ENCODE measurements around the gene THSD1.
"Not testable (repeated sequence)": the region's sequence is repeated elsewhere in the genome, so short reads cannot be mapped to it uniquely, and the experiment has no call there.

Gene THSD1

GRCh38 chr13:52411629-52412028, 5.7 kb upstream of the THSD1 start:
- no peak for DNase-seq (ENCODE audit: low read depth, low spot score)

GRCh38 chr13:52408071-52408658, 2.2 kb upstream of the THSD1 start:
- DNase-seq (ENCODE audit: low read depth, low spot score) = not testable (repeated sequence)

DNA sequence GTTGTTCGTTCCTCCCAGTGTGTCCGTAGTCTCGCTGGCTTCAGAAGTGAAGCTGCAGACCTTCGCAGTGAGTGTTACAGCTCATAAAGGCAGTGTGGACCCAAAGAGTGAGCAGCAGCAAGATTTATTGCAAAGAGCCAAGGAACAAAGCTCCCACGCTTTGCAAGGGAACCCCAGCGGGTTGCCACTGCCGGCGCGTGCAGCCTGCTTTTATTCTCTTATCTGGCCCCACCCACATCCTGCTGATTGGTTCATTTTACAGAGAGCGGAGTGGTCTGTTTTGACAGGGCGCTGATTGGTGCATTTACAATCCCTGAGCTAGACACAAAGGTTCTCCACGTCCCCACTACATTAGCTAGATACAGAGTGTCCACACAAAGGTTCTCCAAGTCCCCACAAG, 1.5 kb upstream of the THSD1 start:
- DNase-seq (ENCODE audit: low read depth, low spot score) = not testable (repeated sequence)

- no peak for DNase-seq (ENCODE audit: low read depth, low spot score)
Measured at GRCh38 chr13:52406629-52407028, 657 bp upstream of the THSD1 start.

DNA sequence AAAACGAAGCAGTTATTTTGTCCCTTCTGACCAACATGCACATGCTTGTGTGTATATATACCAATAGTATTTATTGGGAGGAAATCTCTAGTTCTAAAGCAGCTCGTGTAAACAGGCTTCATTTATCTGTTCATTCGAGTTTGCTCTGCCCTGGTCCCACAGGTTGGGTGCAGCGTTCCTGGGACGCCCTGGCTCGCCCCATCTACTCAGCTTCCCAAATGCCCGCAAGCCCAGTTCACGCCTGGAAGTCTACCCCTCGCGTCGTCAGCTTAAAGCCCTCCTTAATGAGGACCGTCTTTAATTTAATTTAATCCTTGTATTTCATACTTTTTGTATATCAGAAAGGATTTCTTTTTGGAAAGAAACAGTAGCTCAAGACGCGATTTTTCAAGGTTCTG, 604 bp downstream of the THSD1 start:
- DNase-seq (ENCODE audit: low read depth, low spot score) = no peak

GRCh38 chr13:52399708-52400107, 6.3 kb downstream of the THSD1 start:
- no peak for DNase-seq (ENCODE audit: low read depth, low spot score)

GRCh38 chr13:52399046-52399445, 6.9 kb downstream of the THSD1 start:
- no peak for DNase-seq (ENCODE audit: low read depth, low spot score)

DNA sequence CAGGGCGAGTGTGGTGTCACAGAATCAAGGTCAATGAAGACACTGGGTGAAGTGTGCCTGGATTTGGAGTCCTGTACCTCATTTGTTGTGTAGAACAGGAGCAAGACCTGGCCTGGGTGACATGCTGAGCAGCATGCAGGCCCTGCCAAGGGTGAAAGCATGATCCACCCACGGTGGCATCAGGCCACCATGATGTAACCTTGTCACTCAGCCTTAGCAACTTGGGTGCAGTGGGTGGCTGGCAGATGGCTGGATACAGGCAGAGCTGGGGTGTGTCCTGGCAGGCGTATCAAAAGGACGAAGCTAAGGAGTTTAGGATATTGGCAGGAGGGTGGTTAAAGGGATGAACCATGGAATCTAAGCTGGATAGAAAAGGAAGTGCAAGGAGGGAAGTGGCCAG, 10.3 kb downstream of the THSD1 start:
- no peak for DNase-seq (ENCODE audit: low read depth, low spot score)

DNA sequence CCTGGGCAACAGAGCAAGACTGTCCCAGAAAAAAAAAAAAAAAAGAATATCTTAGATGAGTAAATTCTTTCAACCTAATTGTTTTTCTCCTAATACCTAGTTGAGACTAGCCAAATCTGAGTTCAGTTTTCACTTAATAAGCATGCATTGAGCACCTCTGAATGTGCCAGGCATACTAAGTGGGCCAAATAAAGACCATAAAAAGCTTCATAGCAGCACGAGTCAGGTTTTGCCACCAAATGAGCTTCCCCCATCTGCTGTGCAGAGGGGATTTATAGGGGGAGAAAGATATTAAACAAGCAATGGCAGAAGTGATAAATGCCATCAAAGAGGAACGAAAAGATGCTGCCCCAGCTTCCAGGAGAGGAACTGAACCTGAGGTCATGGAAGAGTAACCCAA, 11.4 kb downstream of the THSD1 start:
- DNase-seq (ENCODE audit: low read depth, low spot score) = no peak

GRCh38 chr13:52393572-52394357, 12.2 kb downstream of the THSD1 start:
- DNase-seq (ENCODE audit: low read depth, low spot score) = no peak

DNA sequence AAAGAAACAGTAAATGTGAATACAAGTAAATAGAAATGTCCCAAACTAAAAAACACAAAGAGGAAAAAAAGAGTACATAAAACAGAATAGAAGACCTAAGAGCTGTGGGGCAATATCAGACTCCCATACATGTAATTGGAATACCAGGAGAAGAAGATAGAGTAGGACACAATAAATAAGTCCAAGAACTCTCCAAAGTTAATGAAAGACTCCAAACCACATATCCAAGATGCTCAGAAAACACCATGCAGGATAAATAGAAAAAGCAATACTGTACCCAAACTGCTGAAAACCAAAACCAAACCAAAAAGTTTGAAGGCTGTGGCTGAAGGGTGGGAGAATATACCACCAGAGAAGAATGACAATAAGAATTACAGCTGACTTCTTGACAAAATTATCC, 18.3 kb downstream of the THSD1 start:
- DNase-seq (ENCODE audit: low read depth, low spot score) = no peak

DNA sequence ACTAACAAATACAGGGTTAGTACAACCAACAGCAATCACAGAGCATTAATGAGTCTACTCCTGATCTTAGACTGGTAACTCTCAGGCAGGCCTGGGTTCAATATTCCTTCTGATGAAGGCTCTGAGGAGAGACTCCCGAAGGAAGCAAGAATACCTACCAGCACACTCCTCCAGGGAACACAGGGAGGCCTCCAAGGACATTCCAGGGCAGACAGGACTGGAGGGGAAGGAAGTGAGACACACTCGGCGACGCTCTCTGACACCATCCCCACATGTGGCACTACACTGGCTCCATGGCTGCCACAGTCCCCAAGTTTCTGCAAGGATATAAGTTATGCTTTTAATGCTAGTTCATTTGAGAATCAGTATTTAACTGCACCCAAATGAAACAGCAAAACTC, 20.1 kb downstream of the THSD1 start:
- DNase-seq (ENCODE audit: low read depth, low spot score) = no peak

DNA sequence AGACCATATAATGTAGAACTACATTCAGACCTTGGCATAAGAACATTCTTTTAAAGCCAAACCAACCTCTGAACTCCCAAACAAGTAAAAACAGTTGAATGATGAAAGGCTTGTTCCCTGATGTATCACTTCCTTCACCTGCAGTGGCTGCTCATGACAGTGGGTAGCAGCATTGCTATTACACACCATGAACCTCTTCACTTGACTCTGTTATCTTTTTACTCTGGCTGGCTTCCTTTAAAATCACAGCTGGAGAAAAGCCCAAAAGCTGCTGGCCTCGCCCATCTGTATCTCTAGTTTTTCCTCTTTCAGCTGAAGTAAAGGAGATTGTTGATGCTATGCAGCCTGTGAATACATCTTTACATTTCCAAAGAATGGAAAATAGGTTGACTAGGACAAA, 22.6 kb downstream of the THSD1 start:
- DNase-seq (ENCODE audit: low read depth, low spot score) = no peak

- DNase-seq (ENCODE audit: low read depth, low spot score) = no peak
Measured at GRCh38 chr13:52378312-52378711, 27.7 kb downstream of the THSD1 start.

DNA sequence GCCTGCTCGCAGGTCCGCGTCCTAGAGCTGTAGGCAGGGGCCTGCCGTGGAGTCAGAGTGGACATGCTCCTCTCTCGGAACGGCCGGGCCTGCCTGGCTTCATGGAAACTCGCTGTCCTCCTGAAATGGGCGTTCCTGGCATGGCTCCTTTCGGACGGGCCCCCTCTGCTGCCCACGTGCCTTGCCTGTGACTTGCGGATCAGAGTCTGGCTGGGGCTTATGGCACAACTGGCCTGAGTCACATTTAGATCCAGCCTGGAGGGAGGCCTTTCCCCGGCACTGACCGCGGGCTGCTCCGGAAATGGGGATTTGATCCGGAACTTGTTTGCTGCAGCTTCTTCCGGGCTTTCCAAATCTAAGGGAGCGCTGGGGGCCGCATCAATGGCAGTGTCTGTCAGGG, 28.1 kb downstream of the THSD1 start:
- DNase-seq (ENCODE audit: low read depth, low spot score) = no peak

DNA sequence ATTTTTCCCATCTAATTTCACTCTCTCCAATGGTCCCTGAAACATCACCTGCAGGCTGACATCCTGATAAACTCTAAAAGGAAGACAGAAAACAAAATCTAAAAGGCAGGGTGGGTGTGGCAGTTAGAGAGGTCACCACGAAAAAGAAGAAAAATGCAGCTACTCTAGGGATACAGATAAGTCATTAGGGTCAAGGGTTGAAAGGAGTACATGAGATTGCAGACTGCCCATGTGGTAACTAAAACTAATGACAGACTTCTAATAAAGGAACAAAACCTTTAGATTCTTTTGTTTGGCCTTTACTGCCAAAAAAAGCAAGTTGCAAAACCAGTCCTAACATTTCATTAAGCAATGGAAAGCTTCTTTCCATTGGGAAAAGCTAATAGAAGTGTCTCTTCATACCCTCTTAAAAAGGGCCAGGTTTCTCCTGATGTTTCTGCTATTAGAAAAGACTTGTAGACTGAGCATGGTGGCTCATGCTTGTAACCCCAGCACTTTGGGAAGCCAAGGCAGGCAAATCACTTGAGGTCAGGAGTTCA, 31.0 kb downstream of the THSD1 start:
- DNase-seq (ENCODE audit: low read depth, low spot score) = no peak

- no peak for DNase-seq (ENCODE audit: low read depth, low spot score)
Measured at GRCh38 chr13:52374389-52374788, 31.6 kb downstream of the THSD1 start.

GRCh38 chr13:52373277-52373676, 32.7 kb downstream of the THSD1 start:
- DNase-seq (ENCODE audit: low read depth, low spot score) = not testable (repeated sequence)

- DNase-seq (ENCODE audit: low read depth, low spot score) = no peak
Measured at GRCh38 chr13:52371736-52372247, 34.2 kb downstream of the THSD1 start.

DNA sequence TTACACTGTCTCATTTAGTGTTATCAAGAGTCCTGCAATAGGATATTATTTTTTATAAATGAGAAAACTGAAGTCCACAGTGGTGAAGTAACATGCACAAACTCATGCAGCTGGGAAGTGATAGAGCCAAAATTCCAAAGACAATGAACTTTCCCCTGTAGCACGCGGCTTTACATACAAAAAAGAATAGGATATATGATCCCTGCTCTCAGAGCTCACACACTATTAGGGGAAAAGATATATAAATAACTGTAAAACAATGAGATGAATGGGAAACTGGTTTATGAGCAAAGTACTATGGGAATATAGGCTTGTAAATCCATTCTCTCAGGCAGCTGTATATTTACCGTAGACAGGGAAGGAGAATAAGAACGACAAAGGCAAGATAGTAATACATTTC, 39.7 kb downstream of the THSD1 start:
- DNase-seq (ENCODE audit: low read depth, low spot score) = no peak

GRCh38 chr13:52362169-52362887, 43.6 kb downstream of the THSD1 start:
- not testable (repeated sequence) for DNase-seq (ENCODE audit: low read depth, low spot score)

- DNase-seq (ENCODE audit: low read depth, low spot score) = no peak
Measured at GRCh38 chr13:52361225-52361624, 44.7 kb downstream of the THSD1 start.
